Renal cortical epithelial cell (primary cell): ENCODE results near the gene NACAD. TPM values are rescaled to one million over a fixed set of nuclear protein-coding genes. Genes with fewer than 3 reads are reported as not detected.

Experiments
- total RNA-seq: library from RNA; depleted of rRNA; stranded (reverse); fragments of >200 nt; gene quantifications from 2 replicates; pipeline ENCODE4 v1.2.3, GENCODE V29; 2014

The NACAD gene
- total RNA-seq, 1 donor from 2014 or later, result 7.4 TPM

Other genes starting within 250 kb of the NACAD start
- gene H2AZ2, start 240.9 kb downstream of the NACAD start, total RNA-seq, result 145 and 168 TPM in 2 replicates
- 20.7 and 35.6 TPM in 2 replicates for gene PURB, start 203.4 kb downstream of the NACAD start, total RNA-seq
- gene MYO1G, start 110.0 kb downstream of the NACAD start, total RNA-seq, result not detected in 2 replicates
- gene CCM2, start 88.8 kb downstream of the NACAD start, total RNA-seq, result 52.2 and 69.3 TPM in 2 replicates
- 52.5 and 102 TPM in 2 replicates for gene TBRG4, start 22.7 kb upstream of the NACAD start, total RNA-seq
- gene RAMP3, start 68.8 kb upstream of the NACAD start, total RNA-seq, result 0.40 TPM in 1 of 2 replicates, not detected in the other